Measurements from ENCODE around the gene SLC11A2. TPM values are rescaled to one million over a fixed set of nuclear protein-coding genes. Genes with fewer than 3 reads are reported as not detected.
A peak's percentile ranks its signal among the peaks of the same experiment; 100 is the strongest.

SLC11A2 gene
- polyA plus RNA-seq, 6 donors from 2014 or later = 7.7 to 14.5 (median 9.4) TPM

DNA sequence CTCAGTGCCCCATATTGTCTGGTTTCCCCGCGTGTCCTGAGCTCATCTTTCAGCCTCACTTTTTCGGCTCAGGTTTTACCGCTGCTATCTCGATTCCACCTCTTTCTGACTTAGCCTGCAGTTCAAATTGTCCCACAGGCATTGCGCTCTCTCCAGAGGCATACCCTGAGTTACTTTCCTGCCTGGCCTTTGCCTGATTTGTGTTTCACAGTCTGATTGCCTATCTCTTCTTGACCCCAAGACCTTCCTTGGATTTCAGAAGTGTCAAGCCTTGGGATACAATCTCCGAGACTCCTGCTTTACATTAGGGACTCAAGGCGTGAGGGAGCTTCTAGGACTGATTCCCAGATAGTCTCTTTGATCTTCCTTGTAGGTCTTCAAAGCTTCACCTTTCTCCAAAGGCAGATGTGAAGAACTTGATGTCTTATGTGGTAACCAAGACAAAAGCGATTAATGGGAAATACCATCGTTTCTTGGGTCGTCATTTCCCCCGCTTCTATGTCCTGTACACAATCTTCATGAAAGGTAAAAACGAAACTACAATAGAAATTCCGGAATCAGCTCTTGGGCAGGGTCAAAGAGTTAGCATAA, 22.6 kb upstream of the SLC11A2 start:
- Mint-ChIP-seq H3K27me3 (no peaks in the 10 kb centered on the region), H3K27ac (peak overlapping the region; percentile 90 to 97 (median 96)), H3K4me3 (peak overlapping the region; percentile 90 to 98 (median 96)), H3K9me3 (no peaks in the 10 kb centered on the region), H3K36me3 (peaks cover 6 to 7% of the 10 kb centered on the region in 2 donors), H3K4me1 (peaks cover 22 to 40% (median 27%) of the 10 kb centered on the region in 3 donors)
- DNase-seq = no peak
- ATAC-seq (ENCODE audit: low read depth in 2 of 2) = no peak

DNA sequence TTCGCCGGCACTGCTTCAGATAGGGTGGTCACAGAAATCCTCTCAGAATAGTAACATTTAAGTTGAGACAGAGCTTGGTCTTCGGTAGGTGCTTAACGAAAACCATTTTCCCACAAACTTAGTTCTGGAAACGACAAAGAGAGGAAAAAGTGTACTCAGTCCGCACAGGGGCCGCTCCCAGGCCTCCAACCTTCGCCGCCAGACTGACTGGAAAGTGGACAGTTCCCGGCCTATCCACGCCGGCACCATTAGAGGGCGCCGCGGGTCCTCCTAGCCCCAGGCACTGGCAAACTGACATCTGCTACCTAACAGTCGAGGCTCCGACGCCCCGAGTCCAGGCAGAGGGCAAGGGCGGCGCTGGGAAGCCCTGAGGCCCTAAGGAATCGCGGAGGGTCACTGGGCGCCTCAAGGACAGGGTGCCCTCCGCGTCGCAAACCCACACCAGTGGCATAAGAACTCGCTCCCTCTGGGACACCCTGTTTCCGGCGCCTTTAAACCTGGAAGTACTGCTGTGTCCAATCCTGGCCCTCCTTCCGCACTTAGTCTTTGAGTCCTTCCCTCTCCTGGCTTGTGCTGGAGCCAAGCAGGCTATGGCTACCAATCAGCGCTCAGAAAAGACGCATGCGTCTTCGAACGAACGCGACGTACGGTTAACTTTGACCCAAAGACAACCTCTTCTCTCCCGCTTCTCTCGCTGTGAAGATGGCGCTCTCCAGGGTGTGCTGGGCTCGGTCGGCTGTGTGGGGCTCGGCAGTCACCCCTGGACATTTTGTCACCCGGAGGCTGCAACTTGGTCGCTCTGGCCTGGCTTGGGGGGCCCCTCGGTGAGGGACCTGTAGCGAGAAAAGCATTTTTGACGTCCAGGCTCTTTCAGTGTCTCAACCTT, 21.7 kb upstream of the SLC11A2 start, which contains the start of gene LETMD1:
Gene LETMD1, plus strand, starts transcription at position 673 of the 886 bp plus-strand sequence. Its CDS starts 30 bp downstream, at position 703.
- peak; percentile 92 to 93 for ATAC-seq (ENCODE audit: low read depth in 2 of 2)
- peak; percentile 91 for DNase-seq
- Mint-ChIP-seq H3K36me3 (peaks cover 6 to 7% of the 10 kb centered on the region in 2 donors), H3K27me3 (no peaks in the 10 kb centered on the region), H3K27ac (peak within 1 kb of the TSS; percentile 90 to 97 (median 96)), H3K4me3 (peak within 1 kb of the TSS; percentile 90 to 98 (median 96)), H3K4me1 (peaks cover 22 to 40% (median 27%) of the 10 kb centered on the region in 3 donors), H3K9me3 (no peaks in the 10 kb centered on the region)

DNA sequence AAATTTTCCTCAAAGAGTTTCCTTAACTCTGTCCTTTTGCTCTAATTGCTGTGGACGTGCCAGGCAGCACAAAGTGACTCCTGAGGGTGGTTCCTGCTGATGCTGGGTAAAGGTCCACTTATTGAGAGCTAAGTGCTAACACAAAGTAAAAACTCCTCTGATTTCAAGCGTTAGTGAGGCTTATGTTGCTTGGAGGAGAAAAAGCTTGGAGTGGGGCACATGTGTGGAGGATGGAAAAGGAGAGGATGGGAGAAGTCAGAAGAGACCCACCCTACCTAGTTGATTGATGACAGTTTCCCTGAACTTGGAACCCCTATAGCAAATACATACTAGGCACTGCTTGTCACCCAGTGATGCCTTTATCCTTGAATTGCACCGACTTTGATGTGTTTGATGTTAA, 10.1 kb upstream of the SLC11A2 start:
- DNase-seq = no peak
- Mint-ChIP-seq H3K4me1 (no peaks in the 10 kb centered on the region), H3K4me3 (no peak overlapping the region)

DNA sequence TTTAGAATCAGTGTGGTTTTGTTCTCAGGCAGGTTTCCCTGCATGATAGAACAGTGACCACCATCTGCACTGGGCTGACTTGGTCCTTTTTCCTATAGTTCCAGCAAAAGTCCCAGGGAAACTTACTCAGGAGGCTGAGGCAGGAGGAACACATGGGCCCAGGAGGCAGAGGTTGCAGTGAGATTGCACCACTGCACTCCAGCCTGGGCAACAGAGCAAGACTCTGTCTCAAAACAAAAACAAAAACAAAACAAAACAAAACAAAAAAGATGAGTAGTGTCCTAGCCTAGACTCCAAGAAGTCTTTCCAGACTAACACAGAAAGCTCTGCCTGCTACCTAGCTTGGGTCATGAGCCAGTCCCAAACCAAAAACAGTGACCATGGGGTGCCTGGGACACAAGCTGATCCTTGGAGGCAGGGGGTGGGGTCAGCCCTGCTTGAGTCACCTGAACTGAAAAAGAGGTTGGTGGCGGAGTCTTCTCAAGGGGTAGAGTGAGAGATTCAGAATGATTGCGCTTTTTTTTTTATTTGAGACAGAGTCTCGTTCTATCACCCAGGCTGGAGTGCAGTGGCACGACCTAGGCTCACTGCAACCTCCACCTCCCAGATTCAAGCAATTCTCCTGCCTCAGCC, 7.4 kb upstream of the SLC11A2 start:
- no peak for DNase-seq
- H3K4me3 Mint-ChIP-seq = peak overlapping the region in 1 of 8 donors; percentile 4
- H3K27me3 Mint-ChIP-seq = peaks cover 0 to 4% (median 0%) of the 10 kb centered on the region in 3 donors
- ATAC-seq (ENCODE audit: low read depth in 2 of 2) = no peak
- peak overlapping the region in 1 of 6 donors; percentile 91 for H3K27ac Mint-ChIP-seq
- H3K9me3 Mint-ChIP-seq = no peaks in the 10 kb centered on the region
- no peaks in the 10 kb centered on the region for H3K36me3 Mint-ChIP-seq
- H3K4me1 Mint-ChIP-seq = no peaks in the 10 kb centered on the region

More for the DNA sequence above, 10.1 kb upstream of the SLC11A2 start:
- H3K27ac Mint-ChIP-seq = no peak overlapping the region
- no peaks in the 10 kb centered on the region for H3K27me3 Mint-ChIP-seq
- H3K36me3 Mint-ChIP-seq = no peaks in the 10 kb centered on the region
- ATAC-seq (ENCODE audit: low read depth in 2 of 2) = no peak
- H3K9me3 Mint-ChIP-seq = no peaks in the 10 kb centered on the region

DNA sequence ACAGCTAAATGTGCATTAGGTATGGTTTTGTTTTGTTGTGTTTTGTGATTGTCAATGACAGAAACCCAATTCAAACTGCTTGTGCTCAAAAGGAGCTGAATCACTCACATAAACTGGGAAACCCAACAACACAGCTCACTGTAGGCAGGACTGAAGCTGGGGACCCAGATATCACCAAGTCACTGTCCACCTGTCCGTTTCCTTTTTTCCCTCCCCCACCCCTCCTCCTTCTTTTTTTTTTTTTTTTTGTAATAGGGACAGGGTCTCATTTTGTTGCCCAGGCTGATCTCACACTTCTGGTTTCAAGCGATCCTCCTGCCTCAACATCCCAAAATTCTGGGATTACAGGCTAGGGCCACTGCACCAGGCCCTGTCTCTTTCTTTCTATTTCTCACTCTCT, 6.9 kb upstream of the SLC11A2 start:
- peak overlapping the region in 1 of 8 donors; percentile 4 for H3K4me3 Mint-ChIP-seq
- peaks cover 0 to 5% (median 0%) of the 10 kb centered on the region in 3 donors for H3K27me3 Mint-ChIP-seq
- H3K4me1 Mint-ChIP-seq = no peaks in the 10 kb centered on the region
- H3K9me3 Mint-ChIP-seq = no peaks in the 10 kb centered on the region
- H3K36me3 Mint-ChIP-seq = no peaks in the 10 kb centered on the region
- ATAC-seq (ENCODE audit: low read depth in 2 of 2) (no peak), DNase-seq (no peak)
- peak overlapping the region in 1 of 6 donors; percentile 91 for H3K27ac Mint-ChIP-seq

DNA sequence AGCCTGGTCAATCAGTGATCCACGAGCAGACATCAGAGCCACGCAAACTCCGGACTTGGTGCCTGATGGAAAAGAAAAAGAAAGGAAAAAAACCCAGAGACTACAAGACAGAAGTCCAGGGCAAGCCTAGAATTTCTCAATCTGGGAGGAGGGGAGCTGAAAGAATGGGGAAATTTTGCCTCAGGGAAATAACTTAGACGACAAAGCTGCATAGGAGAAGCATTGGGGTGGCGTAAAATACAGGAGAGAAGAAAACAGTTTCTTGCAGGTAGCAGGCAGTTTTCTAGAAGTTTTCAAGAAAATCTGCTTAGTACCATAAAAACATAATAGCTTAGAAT, 2.6 kb upstream of the SLC11A2 start:
- Mint-ChIP-seq H3K4me3 (peak overlapping the region in 2 of 8 donors; percentile 9 to 74), H3K9me3 (no peaks in the 10 kb centered on the region), H3K27me3 (peaks cover 0 to 5% (median 0%) of the 10 kb centered on the region in 3 donors), H3K36me3 (no peaks in the 10 kb centered on the region), H3K4me1 (peaks cover 24 to 28% (median 28%) of the 10 kb centered on the region in 3 donors), H3K27ac (no peak overlapping the region)
- ATAC-seq (ENCODE audit: low read depth in 2 of 2) (no peak), DNase-seq (no peak)

DNA sequence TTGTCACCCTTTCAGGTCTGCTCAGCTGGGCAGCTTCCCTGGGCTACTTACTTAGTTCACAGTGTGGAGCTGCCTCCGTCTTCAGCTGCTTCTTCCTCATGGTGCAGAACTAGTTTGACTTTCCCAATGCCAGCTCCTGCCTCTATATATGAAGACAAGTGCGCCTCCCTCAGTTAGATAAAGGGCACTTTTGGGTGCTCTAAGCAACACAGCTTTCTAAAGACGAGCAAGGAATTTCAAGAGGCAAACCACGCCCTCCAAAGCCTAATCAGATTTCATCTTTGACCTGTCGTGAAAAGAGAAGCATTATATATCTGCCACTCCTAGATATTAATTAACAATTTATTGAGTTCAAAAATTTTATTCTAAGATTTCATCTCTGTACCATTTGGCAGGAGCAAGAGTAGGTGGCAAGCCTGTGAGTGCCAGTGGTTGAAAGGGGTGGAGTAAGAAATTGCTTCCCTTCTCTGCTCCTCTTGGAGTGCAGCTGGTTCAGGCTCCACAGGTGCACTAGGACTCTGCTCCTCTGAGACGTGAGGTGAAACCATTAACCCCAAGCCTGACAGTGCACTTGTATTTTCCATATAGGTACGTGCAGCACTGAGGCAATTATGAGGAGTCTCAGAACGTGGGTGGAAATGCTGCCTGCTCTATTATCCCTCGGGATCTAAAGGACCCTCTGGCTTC, 2.1 kb upstream of the SLC11A2 start:
- Mint-ChIP-seq H3K9me3 (no peaks in the 10 kb centered on the region), H3K27me3 (peaks cover 0 to 5% (median 0%) of the 10 kb centered on the region in 3 donors), H3K36me3 (no peaks in the 10 kb centered on the region), H3K27ac (no peak overlapping the region), H3K4me3 (peak overlapping the region in 4 of 8 donors; percentile 1 to 74 (median 38)), H3K4me1 (peaks cover 24 to 28% (median 28%) of the 10 kb centered on the region in 3 donors)
- DNase-seq = no peak
- no peak for ATAC-seq (ENCODE audit: low read depth in 2 of 2)

DNA sequence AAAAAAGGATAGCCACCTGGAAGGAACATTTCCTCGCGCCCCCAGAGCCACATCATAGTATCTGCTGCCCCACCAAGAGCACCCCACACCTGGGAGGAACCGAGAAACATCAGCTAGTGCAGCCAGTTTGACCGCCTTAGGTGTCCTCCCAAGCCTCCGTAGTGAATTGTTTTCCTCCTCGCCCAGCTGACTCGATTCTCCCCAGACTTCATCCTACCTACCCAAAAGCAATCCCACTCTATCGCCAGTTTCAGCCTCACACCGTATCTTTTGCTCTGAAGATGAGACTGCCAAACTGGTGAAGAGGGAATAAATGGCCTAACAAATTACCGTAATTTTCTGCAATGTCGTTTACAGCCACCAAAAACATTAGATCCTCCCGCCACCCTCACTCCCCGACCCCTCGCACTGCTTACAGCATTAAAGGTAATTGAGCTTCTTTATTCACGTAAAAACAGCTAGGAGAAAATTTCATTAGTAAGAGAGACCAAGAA, 1.2 kb upstream of the SLC11A2 start:
- H3K9me3 Mint-ChIP-seq = no peaks in the 10 kb centered on the region
- no peaks in the 10 kb centered on the region for H3K36me3 Mint-ChIP-seq

DNA sequence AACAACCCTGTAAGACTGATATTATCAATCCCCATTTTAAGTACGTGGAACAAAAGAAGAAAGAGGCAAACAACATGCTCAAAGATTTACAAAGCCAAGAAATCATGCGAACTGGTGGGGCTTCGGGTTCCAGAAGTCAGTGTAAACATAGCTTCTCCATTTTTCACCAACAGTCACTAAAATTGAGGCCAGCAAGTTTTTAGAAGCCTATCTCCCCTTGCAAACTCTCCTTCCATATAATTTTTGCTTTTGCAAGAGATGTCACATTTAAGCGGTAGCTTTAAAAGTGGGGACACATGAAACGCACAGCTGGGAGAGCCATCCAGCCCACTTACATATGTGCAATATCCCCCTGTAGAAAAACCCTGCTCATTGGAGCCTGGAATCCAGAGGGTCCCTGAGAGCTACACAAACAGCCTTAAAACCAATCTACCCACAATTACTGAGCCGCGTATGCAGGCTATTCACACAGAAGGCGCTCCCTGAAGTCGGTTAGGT, 797 bp downstream of the SLC11A2 start:
- H3K36me3 Mint-ChIP-seq = no peaks in the 10 kb centered on the region
- peaks cover 0 to 5% (median 0%) of the 10 kb centered on the region in 3 donors for H3K27me3 Mint-ChIP-seq
- DNase-seq (no peak), ATAC-seq (ENCODE audit: low read depth in 2 of 2) (no peak)
- H3K4me3 Mint-ChIP-seq = peak overlapping the region; percentile 88 to 99 (median 98)
- peak overlapping the region in 4 of 6 donors; percentile 81 to 97 (median 92) for H3K27ac Mint-ChIP-seq
- H3K9me3 Mint-ChIP-seq = no peaks in the 10 kb centered on the region
- peaks cover 36 to 42% (median 38%) of the 10 kb centered on the region in 3 donors for H3K4me1 Mint-ChIP-seq

More for the DNA sequence above, 1.2 kb upstream of the SLC11A2 start:
- Mint-ChIP-seq H3K4me1 (peaks cover 24 to 28% (median 28%) of the 10 kb centered on the region in 3 donors), H3K4me3 (peak overlapping the region in 7 of 8 donors; percentile 26 to 99 (median 50)), H3K27me3 (peaks cover 0 to 5% (median 0%) of the 10 kb centered on the region in 3 donors), H3K27ac (no peak overlapping the region)
- no peak for DNase-seq
- ATAC-seq (ENCODE audit: low read depth in 2 of 2) = no peak

DNA sequence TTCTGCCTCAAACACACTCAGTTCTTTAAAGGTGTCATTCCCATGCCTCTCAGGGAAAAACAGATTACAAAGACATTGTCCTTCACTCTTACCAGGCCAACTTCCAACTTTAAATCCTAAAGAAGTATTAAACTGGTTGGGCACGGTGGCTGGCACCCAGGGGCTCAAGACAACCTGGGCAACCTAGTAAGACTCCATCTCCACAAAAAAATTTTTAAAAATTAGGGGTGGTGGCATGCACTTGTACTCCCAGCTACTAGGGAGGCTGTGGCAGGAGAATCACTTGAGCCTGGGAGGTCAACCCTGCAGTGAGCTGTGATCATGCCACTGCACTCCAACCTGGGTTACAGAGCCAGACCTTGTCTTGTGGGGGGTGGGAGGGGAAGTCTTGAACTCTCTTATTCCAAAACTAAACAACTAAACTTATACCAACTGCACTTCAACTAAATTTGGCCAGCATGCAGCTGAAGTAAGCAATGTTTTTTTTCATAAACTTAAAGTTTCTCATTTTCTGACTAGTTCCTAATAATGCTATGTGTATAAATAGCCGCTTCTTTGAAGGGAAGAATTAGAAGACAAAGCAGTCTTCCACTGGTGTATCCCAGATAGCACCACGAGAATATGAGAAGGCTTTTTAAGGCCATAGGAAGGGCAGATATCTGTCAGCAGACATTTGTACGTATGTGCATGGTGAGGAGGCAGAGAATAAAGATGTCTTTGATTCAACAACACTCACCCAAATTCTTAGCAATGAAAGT, 2.4 kb downstream of the SLC11A2 start:
- Mint-ChIP-seq H3K4me3 (peak overlapping the region in 7 of 8 donors; percentile 39 to 99 (median 91)), H3K9me3 (no peaks in the 10 kb centered on the region), H3K27me3 (peaks cover 0 to 3% (median 0%) of the 10 kb centered on the region in 3 donors), H3K27ac (peak overlapping the region in 3 of 6 donors; percentile 34 to 53 (median 47)), H3K4me1 (peaks cover 36 to 44% (median 38%) of the 10 kb centered on the region in 3 donors), H3K36me3 (no peaks in the 10 kb centered on the region)
- DNase-seq (no peak), ATAC-seq (ENCODE audit: low read depth in 2 of 2) (no peak)

DNA sequence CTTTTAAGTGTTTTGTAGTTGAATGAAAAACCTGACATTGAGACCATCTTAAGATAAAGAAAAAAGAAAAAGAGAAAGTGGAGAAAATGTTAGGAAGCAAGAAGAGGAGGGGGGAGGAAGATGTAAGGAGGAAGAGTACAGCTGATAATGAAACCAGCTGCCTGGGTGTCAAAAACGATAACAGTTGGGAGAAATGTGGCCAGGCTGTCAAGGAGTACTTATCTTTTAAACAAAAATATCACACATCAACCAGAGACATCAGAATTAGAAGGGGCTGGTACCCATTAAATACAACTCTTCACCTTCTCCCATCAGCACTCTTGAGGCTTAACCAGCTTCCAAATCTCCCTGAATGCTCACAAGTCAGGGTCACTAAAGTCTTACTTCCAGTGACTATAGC, 4.5 kb downstream of the SLC11A2 start:
- Mint-ChIP-seq H3K4me3 (peak overlapping the region in 1 of 8 donors; percentile 28), H3K4me1 (peaks cover 35 to 43% (median 43%) of the 10 kb centered on the region in 3 donors), H3K27ac (peak overlapping the region in 3 of 6 donors; percentile 5 to 92 (median 76)), H3K36me3 (no peaks in the 10 kb centered on the region), H3K27me3 (no peaks in the 10 kb centered on the region), H3K9me3 (no peaks in the 10 kb centered on the region)
- DNase-seq (no peak), ATAC-seq (ENCODE audit: low read depth in 2 of 2) (no peak)
